DOHH2 (cell line): ENCODE data around the gene NOL9.
"Not testable (repeated sequence)": the region's sequence is repeated elsewhere in the genome, so short reads cannot be mapped to it uniquely, and the experiment has no call there.

Source experiments
- H3F3A ChIP-seq: fragments of 200-600 bp; sonication (generic), shearing (Covaris generic); 2 replicates; pipeline ENCODE4 v1.6.0; 2016; ENCODE audit warnings: antibody characterized with exemption, mild to moderate bottlenecking; ENCODE audit not compliant: control insufficient read depth, insufficient read depth
- H3K27ac ChIP-seq: fragments of 200-600 bp; sonication (generic); 2 replicates; pipeline ENCODE4 v1.5.1; 2014; ENCODE audit warnings: low read depth, mild to moderate bottlenecking, low read length, moderate library complexity
- H3K27me3 ChIP-seq: fragments of 200-600 bp; sonication (generic); 2 replicates; pipeline ENCODE4 v1.6.1; 2014; ENCODE audit warnings: mild to moderate bottlenecking, low read length, mixed read lengths; ENCODE audit not compliant: control insufficient read depth
- H3K36me3 ChIP-seq: fragments of 200-600 bp; sonication (generic); 2 replicates; pipeline ENCODE4 v1.6.1; 2014; ENCODE audit warnings: mild to moderate bottlenecking, low read length, moderate library complexity, mixed read lengths; ENCODE audit not compliant: control insufficient read depth
- H3K4me1 ChIP-seq: fragments of 200-600 bp; sonication (generic); 2 replicates; pipeline ENCODE4 v1.6.1; 2014; ENCODE audit warnings: mild to moderate bottlenecking, low read length, mixed read lengths; ENCODE audit not compliant: control insufficient read depth
- H3K4me2 ChIP-seq: fragments of 200-600 bp; sonication (generic); 2 replicates; pipeline ENCODE4 v1.6.0; 2014; ENCODE audit warnings: mild to moderate bottlenecking, low read length, moderate library complexity
- H3K4me3 ChIP-seq: fragments of 200-600 bp; sonication (generic); 2 replicates; pipeline ENCODE4 v1.5.1; 2014; ENCODE audit warnings: mild to moderate bottlenecking, low read length, mixed read lengths
- H3K79me2 ChIP-seq: fragments of 200-600 bp; sonication (generic); 2 replicates; pipeline ENCODE4 v1.6.1; 2014; ENCODE audit warnings: mild to moderate bottlenecking, low read length, mixed read lengths; ENCODE audit not compliant: control insufficient read depth
- H3K9me2 ChIP-seq: fragments of 200-600 bp; sonication (generic); replicated peaks from 2 replicates; pipeline ENCODE4 v1.6.1; 2014; ENCODE audit warnings: mild to moderate bottlenecking, low read length, mixed read lengths; ENCODE audit not compliant: control insufficient read depth
- H3K9me3 ChIP-seq: fragments of 200-600 bp; sonication (generic); 2 replicates; pipeline ENCODE4 v1.6.1; 2014; ENCODE audit warnings: antibody characterized with exemption, low read length, mixed read lengths; ENCODE audit not compliant: control insufficient read depth, insufficient read depth
- H4K20me1 ChIP-seq: fragments of 200-600 bp; sonication (generic); 2 replicates; pipeline ENCODE4 v1.6.0; 2014; ENCODE audit warnings: low read depth, mild to moderate bottlenecking, antibody characterized with exemption, low read length, moderate library complexity; ENCODE audit not compliant: control insufficient read depth, insufficient read depth
- EZH2phosphoT487 ChIP-seq: fragments of 200-600 bp; sonication (generic); IDR thresholded peaks from 2 replicates; pipeline ENCODE4 v1.6.1; 2017; ENCODE audit warnings: borderline replicate concordance, mild to moderate bottlenecking, antibody characterized with exemption, low read length, moderate library complexity, mixed read lengths
- TF ChIP-seq, protein P1 (sequence below): fragments of 200-600 bp; sonication (generic); IDR thresholded peaks from one replicate; pipeline ENCODE4 v1.5.1; 2014; ENCODE audit warnings: antibody characterized with exemption, mild to moderate bottlenecking, low read depth, low read length; ENCODE audit not compliant: poor library complexity, severe bottlenecking

The NOL9 gene

DNA sequence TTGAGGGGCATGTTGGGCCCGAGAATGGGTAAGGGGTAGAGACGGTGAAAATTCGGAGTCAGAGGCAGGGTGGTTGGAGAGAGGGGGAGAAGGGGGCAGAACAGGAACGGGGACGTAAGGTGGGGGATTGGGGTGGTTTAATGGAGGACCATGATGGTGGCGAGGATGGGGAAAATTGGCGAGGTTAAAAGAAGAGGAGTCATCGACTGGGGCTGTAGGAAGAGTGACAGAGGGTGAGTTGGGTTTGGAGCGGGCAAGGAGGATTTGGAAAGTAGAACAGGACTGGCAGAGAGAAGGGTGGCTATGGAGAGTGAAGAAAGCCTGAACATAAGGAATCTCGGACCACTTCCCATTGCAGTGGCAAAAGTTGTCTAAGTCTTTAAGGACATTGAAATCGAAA, 14.7 kb upstream of the NOL9 start:
- H3K79me2 ChIP-seq, result no peaks in the 10 kb centered on the region
- H3K4me2 ChIP-seq, result no peak overlapping the region
- H3K4me1 ChIP-seq, result peaks cover 10% of the 10 kb centered on the region; the same call in 1 of the 2 replicates
- H3K27ac ChIP-seq, result no peak overlapping the region
- no peaks in the 10 kb centered on the region for H3K9me3 ChIP-seq
- H3K4me3 ChIP-seq, result no peak overlapping the region
- no peaks in the 10 kb centered on the region for H3K27me3 ChIP-seq
- no peaks in the 10 kb centered on the region for H4K20me1 ChIP-seq
- TF ChIP-seq, protein P1, sequence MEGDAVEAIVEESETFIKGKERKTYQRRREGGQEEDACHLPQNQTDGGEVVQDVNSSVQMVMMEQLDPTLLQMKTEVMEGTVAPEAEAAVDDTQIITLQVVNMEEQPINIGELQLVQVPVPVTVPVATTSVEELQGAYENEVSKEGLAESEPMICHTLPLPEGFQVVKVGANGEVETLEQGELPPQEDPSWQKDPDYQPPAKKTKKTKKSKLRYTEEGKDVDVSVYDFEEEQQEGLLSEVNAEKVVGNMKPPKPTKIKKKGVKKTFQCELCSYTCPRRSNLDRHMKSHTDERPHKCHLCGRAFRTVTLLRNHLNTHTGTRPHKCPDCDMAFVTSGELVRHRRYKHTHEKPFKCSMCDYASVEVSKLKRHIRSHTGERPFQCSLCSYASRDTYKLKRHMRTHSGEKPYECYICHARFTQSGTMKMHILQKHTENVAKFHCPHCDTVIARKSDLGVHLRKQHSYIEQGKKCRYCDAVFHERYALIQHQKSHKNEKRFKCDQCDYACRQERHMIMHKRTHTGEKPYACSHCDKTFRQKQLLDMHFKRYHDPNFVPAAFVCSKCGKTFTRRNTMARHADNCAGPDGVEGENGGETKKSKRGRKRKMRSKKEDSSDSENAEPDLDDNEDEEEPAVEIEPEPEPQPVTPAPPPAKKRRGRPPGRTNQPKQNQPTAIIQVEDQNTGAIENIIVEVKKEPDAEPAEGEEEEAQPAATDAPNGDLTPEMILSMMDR, result no peak
- no peak for TF ChIP-seq EZH2phosphoT487
- H3K9me2 ChIP-seq, result no peaks in the 10 kb centered on the region
- H3F3A ChIP-seq, result no peaks in the 10 kb centered on the region
- H3K36me3 ChIP-seq, result no peaks in the 10 kb centered on the region

DNA sequence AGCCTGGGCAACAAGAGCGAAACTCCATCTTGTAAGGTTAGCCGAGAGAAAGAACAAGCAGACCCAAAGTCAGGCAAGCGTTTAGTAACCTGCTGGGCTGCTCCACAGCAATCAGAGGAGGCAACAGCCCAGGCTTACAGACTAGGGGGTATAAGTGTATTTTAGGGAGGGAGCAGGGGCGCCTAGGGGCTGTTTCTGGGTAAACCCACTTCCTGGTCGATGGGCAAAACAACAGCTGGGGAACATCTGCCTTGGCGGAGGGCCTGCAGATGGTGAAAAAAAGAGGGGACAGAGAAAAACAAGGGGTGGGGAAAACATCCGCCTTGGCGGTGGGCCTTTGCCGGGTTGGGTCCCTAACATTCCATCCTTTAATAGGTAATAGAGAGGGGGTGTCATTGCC, 6.0 kb upstream of the NOL9 start:
- Histone ChIP-seq H3K27me3 (0 out of 2 replicates have a peak, but pooled peaks cover 6% of the 10 kb centered on the region), H3K27ac (no peak overlapping the region), H3K9me2 (no peaks in the 10 kb centered on the region), H3F3A (no peaks in the 10 kb centered on the region; the same call in 1 of the 2 replicates), H3K79me2 (no peaks in the 10 kb centered on the region), H4K20me1 (no peaks in the 10 kb centered on the region), H3K4me2 (peak overlapping the region; percentile 19; the same call in 1 of the 2 replicates), H3K9me3 (no peaks in the 10 kb centered on the region), H3K4me3 (no peak overlapping the region), H3K36me3 (no peaks in the 10 kb centered on the region), H3K4me1 (peaks cover 8% of the 10 kb centered on the region)
- no peak for TF ChIP-seq EZH2phosphoT487
- TF ChIP-seq, protein P1, result no peak

DNA sequence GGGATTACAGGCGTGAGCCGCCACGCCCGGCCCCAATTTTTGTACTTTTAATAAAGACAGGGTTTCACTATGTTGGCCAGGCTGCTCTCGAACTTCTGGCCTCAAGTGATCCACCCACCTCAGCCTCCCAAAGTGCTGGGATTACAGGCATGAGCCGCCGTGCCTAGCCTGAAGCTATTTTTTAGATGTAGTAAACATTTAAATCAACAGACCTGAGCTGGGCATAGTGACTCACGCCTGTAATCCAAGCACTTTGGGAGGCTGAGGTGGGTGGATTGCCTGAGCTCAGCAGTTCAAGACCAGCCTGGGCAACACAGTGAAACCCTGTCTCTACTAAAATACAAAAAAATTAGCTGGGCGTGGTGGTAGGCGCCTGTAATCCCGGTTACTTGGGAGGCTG, 4.8 kb upstream of the NOL9 start:
- not testable (repeated sequence) for H3K27ac ChIP-seq

DNA sequence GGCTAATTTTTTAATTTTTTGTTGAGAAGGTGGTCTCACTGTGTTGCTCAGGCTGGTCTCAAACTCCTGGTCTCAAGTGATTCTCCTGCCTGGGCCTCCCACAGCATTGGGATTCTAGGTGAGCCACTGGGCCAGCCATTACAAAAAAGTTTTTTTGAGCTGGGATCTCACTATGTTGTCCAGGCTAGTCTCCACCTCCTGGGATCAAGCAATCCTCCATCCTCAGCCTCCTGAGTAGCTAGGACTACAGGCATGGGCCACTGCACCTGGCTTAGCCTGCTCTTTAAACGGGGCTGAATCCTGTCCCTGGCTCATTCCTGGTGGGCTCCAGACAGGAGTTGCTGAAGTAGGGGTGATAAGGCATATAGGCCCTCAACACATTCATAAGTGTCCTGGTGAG, 3.3 kb upstream of the NOL9 start:
- Histone ChIP-seq H3K4me3 (no peak overlapping the region), H3K9me2 (no peaks in the 10 kb centered on the region), H3K27ac (no peak overlapping the region), H3K4me2 (no peak overlapping the region), H3K9me3 (no peaks in the 10 kb centered on the region), H4K20me1 (no peaks in the 10 kb centered on the region), H3K36me3 (peaks cover 6% of the 10 kb centered on the region), H3F3A (no peaks in the 10 kb centered on the region; the same call in 1 of the 2 replicates), H3K4me1 (peaks cover 23% of the 10 kb centered on the region), H3K79me2 (peaks cover 20% of the 10 kb centered on the region), H3K27me3 (0 out of 2 replicates have a peak, but pooled peaks cover under 1% of the 10 kb centered on the region)
- TF ChIP-seq, protein P1, result no peak
- TF ChIP-seq EZH2phosphoT487, result no peak

More for the DNA sequence above, 4.8 kb upstream of the NOL9 start:
- H3K27me3 ChIP-seq, H3K4me2 ChIP-seq, H4K20me1 ChIP-seq, H3K79me2 ChIP-seq, H3K4me3 ChIP-seq, H3K9me3 ChIP-seq, H3K9me2 ChIP-seq, H3K36me3 ChIP-seq, H3F3A ChIP-seq: not testable (repeated sequence)
- H3K4me1 ChIP-seq, result peaks cover 16% of the 10 kb centered on the region
